OCI-LY1 (cell line): ENCODE results near the gene APOA1.

ENCODE experiments used
- CTCF ChIP-seq: fragments of 200-600 bp; sonication (generic), shearing (Covaris generic); IDR thresholded peaks from 2 replicates; pipeline ENCODE4 v1.5.1; 2017; ENCODE audit warnings: mild to moderate bottlenecking, antibody characterized with exemption, low read length, moderate library complexity, mixed read lengths
- EZH2 ChIP-seq: fragments of 200-600 bp; sonication (generic), shearing (Covaris generic); IDR thresholded peaks from 2 replicates; pipeline ENCODE4 v1.8.0; 2017; ENCODE audit warnings: borderline replicate concordance, mixed run types, mild to moderate bottlenecking, antibody characterized with exemption, low read length, moderate library complexity, mixed read lengths

DNA sequence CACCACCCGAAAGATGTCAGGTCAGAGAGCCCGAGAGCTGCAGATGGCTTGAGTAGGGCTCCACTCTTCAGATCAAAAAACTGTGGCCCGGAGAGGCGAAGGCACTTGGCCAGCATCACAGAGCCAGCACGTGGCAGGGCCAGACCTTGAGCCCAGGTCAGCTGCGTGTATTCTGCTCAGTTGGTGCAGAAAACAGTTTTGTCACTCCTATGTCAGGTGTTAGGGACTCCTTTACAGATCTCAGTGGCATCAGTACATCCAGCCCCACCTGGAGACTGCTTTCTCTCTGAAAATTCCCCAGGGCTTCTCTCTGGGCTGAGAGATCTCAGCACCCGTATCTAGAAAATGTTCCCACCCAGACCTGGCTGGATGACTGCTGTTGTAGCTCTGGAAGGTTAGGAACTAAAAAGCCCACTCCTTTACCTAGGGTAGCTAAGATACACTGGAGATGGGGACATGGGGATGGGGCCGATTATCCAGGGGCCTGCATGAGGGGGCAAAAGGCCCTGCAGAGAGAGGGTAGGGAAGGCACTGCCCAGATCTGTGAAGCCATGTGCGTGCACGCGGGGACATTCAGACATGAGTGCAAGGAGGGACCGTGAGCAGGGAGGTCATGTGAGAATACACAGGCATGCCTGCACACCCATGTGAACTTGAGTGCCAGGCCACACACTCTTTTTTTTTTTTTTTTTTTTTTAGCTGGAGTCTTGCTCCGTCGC, 3.4 kb downstream of the APOA1 start:
- TF ChIP-seq CTCF (no peak), EZH2 (no peak)
